ENCODE results near the gene FAM222A.

DNA sequence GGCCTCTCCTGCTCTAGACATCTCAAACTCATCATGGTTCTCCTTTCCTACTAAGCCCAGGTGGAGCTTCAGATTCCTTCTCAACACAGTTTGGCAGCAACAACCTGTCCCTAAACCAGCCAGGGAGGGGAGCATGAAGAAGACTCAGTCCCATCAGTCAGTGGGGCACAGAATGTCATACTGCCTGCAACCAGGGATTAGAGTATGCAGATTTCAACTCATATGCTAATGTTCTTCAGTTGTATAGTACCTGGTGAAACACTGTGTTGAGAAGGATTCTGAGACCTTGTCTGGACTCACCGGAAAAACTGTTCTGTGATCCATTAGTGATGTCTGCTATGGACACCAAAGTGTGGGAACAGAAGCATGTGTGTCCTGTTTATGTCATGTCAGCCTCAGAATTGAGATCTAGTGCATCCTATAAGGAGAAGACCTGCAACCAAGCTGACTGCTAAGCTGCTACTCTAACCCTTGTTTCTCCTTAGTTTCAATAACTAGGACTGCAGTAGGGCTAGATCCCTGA lies 76.0 kb downstream of the FAM222A start:
- TF ChIP-seq, protein P1, sequence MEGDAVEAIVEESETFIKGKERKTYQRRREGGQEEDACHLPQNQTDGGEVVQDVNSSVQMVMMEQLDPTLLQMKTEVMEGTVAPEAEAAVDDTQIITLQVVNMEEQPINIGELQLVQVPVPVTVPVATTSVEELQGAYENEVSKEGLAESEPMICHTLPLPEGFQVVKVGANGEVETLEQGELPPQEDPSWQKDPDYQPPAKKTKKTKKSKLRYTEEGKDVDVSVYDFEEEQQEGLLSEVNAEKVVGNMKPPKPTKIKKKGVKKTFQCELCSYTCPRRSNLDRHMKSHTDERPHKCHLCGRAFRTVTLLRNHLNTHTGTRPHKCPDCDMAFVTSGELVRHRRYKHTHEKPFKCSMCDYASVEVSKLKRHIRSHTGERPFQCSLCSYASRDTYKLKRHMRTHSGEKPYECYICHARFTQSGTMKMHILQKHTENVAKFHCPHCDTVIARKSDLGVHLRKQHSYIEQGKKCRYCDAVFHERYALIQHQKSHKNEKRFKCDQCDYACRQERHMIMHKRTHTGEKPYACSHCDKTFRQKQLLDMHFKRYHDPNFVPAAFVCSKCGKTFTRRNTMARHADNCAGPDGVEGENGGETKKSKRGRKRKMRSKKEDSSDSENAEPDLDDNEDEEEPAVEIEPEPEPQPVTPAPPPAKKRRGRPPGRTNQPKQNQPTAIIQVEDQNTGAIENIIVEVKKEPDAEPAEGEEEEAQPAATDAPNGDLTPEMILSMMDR (IDR thresholded peaks at IDR 0.05), result no peak
- no peak for TF ChIP-seq POLR2A (IDR thresholded peaks at IDR 0.05)
